ENCODE results near the gene CRADD.
"Not testable (repeated sequence)": the region's sequence is repeated elsewhere in the genome, so short reads cannot be mapped to it uniquely, and the experiment has no call there.

DNA sequence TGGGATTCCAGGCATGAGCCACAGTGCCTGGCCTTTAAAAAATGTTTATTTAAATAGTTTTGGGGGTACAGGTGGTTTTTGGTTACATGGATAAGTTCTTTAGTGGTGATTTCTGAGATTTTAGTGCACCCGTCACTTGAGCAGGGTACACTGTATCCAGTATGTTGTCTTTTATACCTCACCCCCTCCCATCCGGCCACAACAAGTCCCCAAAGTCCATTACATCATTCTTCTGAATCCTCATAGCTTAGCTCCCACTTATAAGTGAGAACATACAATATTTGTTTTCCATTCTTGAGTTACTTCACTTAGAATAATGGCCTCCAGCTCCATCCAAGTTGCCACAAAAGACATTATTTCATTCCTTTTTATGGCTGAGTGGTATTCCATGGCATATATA lies 124.5 kb downstream of the CRADD start:
- TF ChIP-seq POLR2A (IDR thresholded peaks at IDR 0.05; ENCODE audit: low read depth, low read length); RFX5 (IDR thresholded peaks at IDR 0.05; ENCODE audit: low read depth, low read length); SMC3 (IDR thresholded peaks at IDR 0.05; ENCODE audit: low read depth, low read length); MAZ (IDR thresholded peaks at IDR 0.05; ENCODE audit: borderline replicate concordance, low read depth, low read length); RCOR1 (IDR thresholded peaks at IDR 0.05; ENCODE audit: insufficient replicate concordance, low read length); RAD21 (IDR thresholded peaks at IDR 0.05; ENCODE audit: low read length); MXI1 (IDR thresholded peaks at IDR 0.05; ENCODE audit: borderline replicate concordance, low read depth, low read length); CHD1 (IDR thresholded peaks at IDR 0.05; ENCODE audit: low read depth, low read length): not testable (repeated sequence)
- TF ChIP-seq, protein P1, sequence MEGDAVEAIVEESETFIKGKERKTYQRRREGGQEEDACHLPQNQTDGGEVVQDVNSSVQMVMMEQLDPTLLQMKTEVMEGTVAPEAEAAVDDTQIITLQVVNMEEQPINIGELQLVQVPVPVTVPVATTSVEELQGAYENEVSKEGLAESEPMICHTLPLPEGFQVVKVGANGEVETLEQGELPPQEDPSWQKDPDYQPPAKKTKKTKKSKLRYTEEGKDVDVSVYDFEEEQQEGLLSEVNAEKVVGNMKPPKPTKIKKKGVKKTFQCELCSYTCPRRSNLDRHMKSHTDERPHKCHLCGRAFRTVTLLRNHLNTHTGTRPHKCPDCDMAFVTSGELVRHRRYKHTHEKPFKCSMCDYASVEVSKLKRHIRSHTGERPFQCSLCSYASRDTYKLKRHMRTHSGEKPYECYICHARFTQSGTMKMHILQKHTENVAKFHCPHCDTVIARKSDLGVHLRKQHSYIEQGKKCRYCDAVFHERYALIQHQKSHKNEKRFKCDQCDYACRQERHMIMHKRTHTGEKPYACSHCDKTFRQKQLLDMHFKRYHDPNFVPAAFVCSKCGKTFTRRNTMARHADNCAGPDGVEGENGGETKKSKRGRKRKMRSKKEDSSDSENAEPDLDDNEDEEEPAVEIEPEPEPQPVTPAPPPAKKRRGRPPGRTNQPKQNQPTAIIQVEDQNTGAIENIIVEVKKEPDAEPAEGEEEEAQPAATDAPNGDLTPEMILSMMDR (conservative IDR thresholded peaks at IDR 0.05; ENCODE audit: low read depth, low read length), result not testable (repeated sequence)
- TF ChIP-seq, protein P2, sequence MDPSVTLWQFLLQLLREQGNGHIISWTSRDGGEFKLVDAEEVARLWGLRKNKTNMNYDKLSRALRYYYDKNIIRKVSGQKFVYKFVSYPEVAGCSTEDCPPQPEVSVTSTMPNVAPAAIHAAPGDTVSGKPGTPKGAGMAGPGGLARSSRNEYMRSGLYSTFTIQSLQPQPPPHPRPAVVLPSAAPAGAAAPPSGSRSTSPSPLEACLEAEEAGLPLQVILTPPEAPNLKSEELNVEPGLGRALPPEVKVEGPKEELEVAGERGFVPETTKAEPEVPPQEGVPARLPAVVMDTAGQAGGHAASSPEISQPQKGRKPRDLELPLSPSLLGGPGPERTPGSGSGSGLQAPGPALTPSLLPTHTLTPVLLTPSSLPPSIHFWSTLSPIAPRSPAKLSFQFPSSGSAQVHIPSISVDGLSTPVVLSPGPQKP (IDR thresholded peaks at IDR 0.05; ENCODE audit: borderline replicate concordance, low read depth, low read length), result not testable (repeated sequence)

Measured in IMR-90 (cell line).